ENCODE results near the gene SP6. TPM values are rescaled to one million over a fixed set of nuclear protein-coding genes. Genes with fewer than 3 reads are reported as not detected.

The SP6 gene
- total and polyA plus RNA-seq, 2 of the 4 experiments (the other 2 are of a cell fraction): under 0.01 to 0.31 TPM

- Histone ChIP-seq H3K4ac (ENCODE audit: low read depth, low read length) (no peak overlapping the region), H3K36me3 (ENCODE audit: control insufficient read depth, insufficient read depth, low read length) (peaks cover 30% of the 10 kb centered on the region), H4K91ac (ENCODE audit: insufficient read depth, low read depth, low read length) (no peak overlapping the region), H3K4me3 (ENCODE audit: insufficient read depth, low read depth, low read length) (no peak overlapping the region), H3K23ac (ENCODE audit: low read depth, low read length) (no peak overlapping the region), H2BK5ac (ENCODE audit: low read depth, low read length, poor library complexity, severe bottlenecking) (no peak overlapping the region), H3K9me1 (ENCODE audit: insufficient read depth, low read length) (0 out of 2 replicates have a peak, but pooled peaks cover 2% of the 10 kb centered on the region), H2AK5ac (ENCODE audit: low read depth, low read length) (no peak overlapping the region), H3K9ac (ENCODE audit: low read depth, low read length) (no peak overlapping the region), H3K27me3 (ENCODE audit: control insufficient read depth, insufficient read depth, low read length) (peaks cover 22% of the 10 kb centered on the region), H3K79me1 (ENCODE audit: low read depth in 1 of 2, low read length in 2 of 2) (no peaks in the 10 kb centered on the region), H3K14ac (replicated peaks; ENCODE audit: low read depth, low read length) (no peak overlapping the region), H3K56ac (ENCODE audit: extremely low read depth, insufficient read depth, low read length) (no peak overlapping the region), H4K20me1 (ENCODE audit: insufficient read depth, low read length) (peaks cover 29% of the 10 kb centered on the region), H3K27ac (ENCODE audit: insufficient read depth, low read length) (no peak overlapping the region), H2BK20ac (ENCODE audit: low read depth, low read length) (no peak overlapping the region), H4K5ac (ENCODE audit: low read depth, low read length) (no peak overlapping the region), H4K8ac (ENCODE audit: low read depth in 2 of 2, low read length in 2 of 2) (no peak overlapping the region), H2AK9ac (replicated peaks; ENCODE audit: low read depth, low read length, poor library complexity) (no peak overlapping the region), H3K4me2 (ENCODE audit: low read depth, low read length) (no peak overlapping the region), H3K4me1 (ENCODE audit: control insufficient read depth, insufficient read depth, low read length) (peaks cover 3% of the 10 kb centered on the region; the same call in 1 of the 2 replicates), H2AFZ (replicated peaks; ENCODE audit: low read length, poor library complexity) (no peak overlapping the region), H2BK15ac (ENCODE audit: low read depth, low read length) (no peak overlapping the region), H3K9me3 (ENCODE audit: control insufficient read depth, insufficient read depth, low read length) (no peaks in the 10 kb centered on the region), H2BK120ac (ENCODE audit: low read depth, low read length) (no peak overlapping the region), H3K18ac (ENCODE audit: low read depth, low read length) (no peak overlapping the region)
- no peak for TF ChIP-seq ELK1 (IDR thresholded peaks at IDR 0.05; ENCODE audit: borderline replicate concordance, low read depth, low read length)
- no peak for TF ChIP-seq RCOR1 (IDR thresholded peaks at IDR 0.05; ENCODE audit: insufficient replicate concordance, low read length)
- no peak for TF ChIP-seq CEBPB (IDR thresholded peaks at IDR 0.05; ENCODE audit: low read depth, low read length)
- TF ChIP-seq BHLHE40 (IDR thresholded peaks at IDR 0.05; ENCODE audit: low read depth, low read length): no peak
- TF ChIP-seq MAFK (IDR thresholded peaks at IDR 0.05; ENCODE audit: low read depth, low read length): no peak
- no peak for TF ChIP-seq NFE2L2 (IDR thresholded peaks at IDR 0.05; ENCODE audit: low read depth, low read length)
- no peak for TF ChIP-seq CHD1 (IDR thresholded peaks at IDR 0.05; ENCODE audit: low read depth, low read length)
- TF ChIP-seq USF2 (IDR thresholded peaks at IDR 0.05; ENCODE audit: low read depth, low read length): no peak
- no TSS peak for BruUV-seq (replicated peaks)
- in situ Hi-C loops (cut with MboI; ENCODE audit: low sequenced_read_pairs): no loop called here
- DNase-seq (no peak), ATAC-seq (ENCODE audit: low read depth) (no peak)
- WGBS, 2 experiments (ENCODE audit: extremely low coverage in 2 of 2, insufficient read length in 1 of 2): 96% methylated on average over 5 of the region's 9 CpGs; no CpG with 5 or more reads in 1 of the 2 experiments
- intact Hi-C loops (cut with micrococcal nuclease): no loop called here
- ChIA-PET CTCF (no interaction called here), POLR2A (ENCODE audit: unreplicated experiment) (no interaction called here)
- dilution Hi-C loops (cut with HindIII; ENCODE audit: low sequenced_read_pairs, unreplicated experiment): no loop called here
These were observed 44.1 kb downstream of the SP6 start for GRCh38 chr17:47806913-47807255.
